ENCODE data around the gene OLAH. TPM values are rescaled to one million over a fixed set of nuclear protein-coding genes. Genes with fewer than 3 reads are reported as not detected.

OLAH gene
- total RNA-seq, 1 experiment from 2014 or later, result 0.48 TPM

GRCh38 chr10:15038416-15038815 is 5.3 kb upstream of the OLAH start:
- Histone ChIP-seq H3T11ph (ENCODE audit: low read length) (no peak overlapping the region), H3K9me3 (ENCODE audit: control insufficient read depth, low read depth, low read length) (no peaks in the 10 kb centered on the region), H3K9ac (ENCODE audit: extremely low read depth, insufficient read length, low read length) (no peak overlapping the region), H4K5ac (ENCODE audit: insufficient read length, low read depth, low read length) (no peak overlapping the region), H4K20me1 (ENCODE audit: control insufficient read depth, insufficient read depth, insufficient read length) (no peaks in the 10 kb centered on the region), H4K8ac (replicated peaks; ENCODE audit: insufficient read length, low read depth, low read length) (no peak overlapping the region), H2BK5ac (ENCODE audit: insufficient read length, low read length) (no peak overlapping the region), H2AFZ (ENCODE audit: low read length) (no peak overlapping the region), H3K23me2 (ENCODE audit: insufficient read length, low read depth, low read length, poor library complexity, severe bottlenecking) (no peaks in the 10 kb centered on the region), H2AK5ac (ENCODE audit: insufficient read length, low read length) (no peak overlapping the region), H3K18ac (ENCODE audit: insufficient read length, low read depth, low read length) (no peak overlapping the region), H3K4me1 (ENCODE audit: insufficient read depth, low read length) (no peaks in the 10 kb centered on the region; the same call in 1 of the 2 replicates), H3K79me2 (ENCODE audit: insufficient read depth, low read length) (no peaks in the 10 kb centered on the region), H3K27ac (ENCODE audit: insufficient read length, low read depth, low read length) (no peak overlapping the region), H3K14ac (ENCODE audit: insufficient read depth, low read length) (no peak overlapping the region), H3K4ac (ENCODE audit: low read depth, low read length) (no peak overlapping the region), H2BK15ac (ENCODE audit: low read depth, low read length) (no peak overlapping the region), H2BK12ac (ENCODE audit: insufficient read length, low read depth, low read length) (no peak overlapping the region), H4K91ac (ENCODE audit: insufficient read length, low read depth, low read length) (no peak overlapping the region), H3K4me2 (ENCODE audit: insufficient read depth, insufficient read length, low read length) (no peak overlapping the region), H2BK20ac (ENCODE audit: low read depth, low read length, poor library complexity, severe bottlenecking) (no peak overlapping the region), H3K56ac (ENCODE audit: insufficient read length, low read depth, low read length) (no peak overlapping the region), H3K27me3 (ENCODE audit: insufficient read depth, low read length) (no peaks in the 10 kb centered on the region), H3K23ac (ENCODE audit: insufficient read length, low read depth, low read length) (no peak overlapping the region), H2BK120ac (ENCODE audit: low read depth, low read length, poor library complexity, severe bottlenecking) (no peak overlapping the region), H3K79me1 (ENCODE audit: insufficient read depth, low read depth, low read length, poor library complexity, severe bottlenecking) (no peaks in the 10 kb centered on the region)
- Mint-ChIP-seq H3K27me3 (ENCODE audit: low read depth) (no peaks in the 10 kb centered on the region; the same call in 1 of the 2 replicates), H3K9me3 (peaks cover 0 to 3% of the 10 kb centered on the region in 2 experiments; a peak in 2 of 5 replicates), H3K4me1 (peaks cover 10 to 11% of the 10 kb centered on the region in 2 experiments), H3K36me3 (ENCODE audit: insufficient read depth in 1 of 3, low read depth in 3 of 3) (no peaks in the 10 kb centered on the region; a peak in 2 of 7 replicates), H3K27ac (0 out of 7 replicates have a peak overlapping the region, but pooled peaks of 1 of the 3 experiments have one; percentile 17), H3K4me3 (no peak overlapping the region)
- no peak for DNase-seq
- no peak for TF ChIP-seq CTCF (conservative IDR thresholded peaks at IDR 0.05)
- no CpG with 5 or more reads among the region's 10 CpGs for whole genome bisulfite sequencing (ENCODE audit: extremely low coverage, insufficient read length, low lambda C conversion rate)
